H1 (cell line): ENCODE measurements around the gene ZNF280B. TPM values are rescaled to one million over a fixed set of nuclear protein-coding genes. Genes with fewer than 3 reads are reported as not detected.

Experiments
- CTCF ChIA-PET: fragments of 300-600 bp; sonication (Branson Sonifier 250); formaldehyde crosslinking; loops from one replicate; lab custom pipeline; 2021; ENCODE audit not compliant: partially characterized antibody; lab: Charles Lee
- POLR2A ChIA-PET: fragments of 300-600 bp; sonication (Branson Sonifier 250); formaldehyde crosslinking; loops from one replicate; lab custom pipeline; 2021; ENCODE audit warnings: inconsistent platforms; ENCODE audit not compliant: partially characterized antibody; lab: Charles Lee
- DNase-seq, 2 experiments: peaks; one replicate each; pipeline versions ENCODE4 v3.0.0 to v3.0.0-alpha.2; 2010 to 2022; ENCODE audit warnings: low spot score in 2 of 2, low read depth in 1 of 2, mixed read lengths in 1 of 2
- FAIRE-seq: peaks from 2 replicates; lab custom pipeline; 2011; peaks lifted over from hg19 to GRCh38; lab: Jason Lieb, UNC
- H2AFZ ChIP-seq: 2 replicates; pipeline ENCODE4 v1.8.1; 2012; ENCODE audit warnings: low read length, inconsistent platforms
- H2AK5ac ChIP-seq: 2 replicates; pipeline ENCODE4 v1.6.1; 2013; ENCODE audit warnings: low read depth, low read length
- H2BK120ac ChIP-seq: replicated peaks from 2 replicates; pipeline ENCODE3; 2013; ENCODE audit warnings: low read depth, low read length, inconsistent platforms
- H2BK12ac ChIP-seq: 2 replicates; pipeline ENCODE4 v1.6.1; 2013; ENCODE audit warnings: low read depth, low read length
- H2BK15ac ChIP-seq: 2 replicates; pipeline ENCODE4 v1.6.1; 2013; ENCODE audit warnings: low read length
- H2BK20ac ChIP-seq: 2 replicates; pipeline ENCODE4 v1.6.1; 2013; ENCODE audit warnings: low read length
- H2BK5ac ChIP-seq: 2 replicates; pipeline ENCODE4 v1.6.1; 2013; ENCODE audit warnings: low read depth, low read length
- H3K14ac ChIP-seq: 2 replicates; pipeline ENCODE4 v1.6.1; 2013; ENCODE audit warnings: inconsistent platforms; ENCODE audit not compliant: insufficient read length
- H3K18ac ChIP-seq: 2 replicates; pipeline ENCODE4 v1.6.1; 2013; ENCODE audit warnings: low read length; ENCODE audit errors: extremely low read depth
- H3K23ac ChIP-seq: 2 replicates; pipeline ENCODE4 v1.6.1; 2013; ENCODE audit warnings: inconsistent platforms; ENCODE audit not compliant: insufficient read length
- H3K23me2 ChIP-seq: 2 replicates; pipeline ENCODE4 v1.6.1; 2013; ENCODE audit warnings: low read depth, low read length
- H3K27ac ChIP-seq: 2 replicates; pipeline ENCODE4 v1.6.1; 2011; ENCODE audit warnings: low read depth, low read length, inconsistent platforms
- H3K27me3 ChIP-seq, 4 experiments: replicated peaks in 1 of 4; 1 replicate in 1 of 4; 2 replicates in 3 of 4; pipeline versions ENCODE4 v1.6.1 to v1.8.1; 2011 to 2013; ENCODE audit warnings: low read length in 3 of 4, mild to moderate bottlenecking in 3 of 4, inconsistent platforms in 2 of 4, mixed read lengths in 2 of 4, moderate library complexity in 1 of 4; ENCODE audit not compliant: control insufficient read depth in 3 of 4, insufficient read depth in 3 of 4; ENCODE audit errors: extremely low read depth in 1 of 4
- H3K36me3 ChIP-seq, 4 experiments: 2 replicates each; pipeline versions ENCODE4 v1.6.1 to v1.8.1; 2011 to 2013; ENCODE audit warnings: mild to moderate bottlenecking in 4 of 4, low read length in 3 of 4, moderate library complexity in 2 of 4, control low read depth in 1 of 4, inconsistent platforms in 1 of 4; ENCODE audit not compliant: insufficient read depth in 4 of 4, control insufficient read depth in 2 of 4
- H3K4ac ChIP-seq: replicated peaks from 2 replicates; pipeline ENCODE3; 2013; ENCODE audit warnings: low read length, low read depth, mixed read lengths, inconsistent platforms; ENCODE audit not compliant: insufficient read length
- H3K4me1 ChIP-seq, 4 experiments: replicated peaks in 1 of 4; 1 replicate in 1 of 4; 2 replicates in 3 of 4; pipeline versions ENCODE4 v1.6.1 to v1.8.1; 2011 to 2013; ENCODE audit warnings: low read length in 3 of 4, inconsistent platforms in 2 of 4, mixed read lengths in 1 of 4; ENCODE audit not compliant: insufficient read depth in 4 of 4, control insufficient read depth in 3 of 4
- H3K4me2 ChIP-seq, 2 experiments: 2 replicates each; pipeline versions ENCODE4 v1.6.1 to v1.8.1; 2011 to 2013; ENCODE audit warnings: low read depth in 2 of 2, low read length in 2 of 2, control low read depth in 1 of 2, inconsistent platforms in 1 of 2, mild to moderate bottlenecking in 1 of 2; ENCODE audit not compliant: insufficient read depth in 1 of 2
- H3K4me3 ChIP-seq, 4 experiments: fragments of 200-600, 300-600 bp in 1 of 4; sonication (generic), shearing (Covaris generic), sonication (Bioruptor Twin) in 1 of 4; 2 replicates each; pipeline versions ENCODE4 v1.5.1 to v1.8.1; 2011 to 2016; ENCODE audit warnings: low read length in 4 of 4, low read depth in 3 of 4, control low read depth in 2 of 4, inconsistent platforms in 2 of 4, mild to moderate bottlenecking in 2 of 4, mixed read lengths in 1 of 4, moderate library complexity in 1 of 4; ENCODE audit not compliant: insufficient read depth in 2 of 4; ENCODE audit errors: extremely low read depth in 1 of 4
- H3K56ac ChIP-seq: replicated peaks from 2 replicates; pipeline ENCODE3; 2013; ENCODE audit warnings: low read depth, mild to moderate bottlenecking, mixed read lengths, low read length, inconsistent platforms; ENCODE audit not compliant: insufficient read length
- H3K79me1 ChIP-seq: 2 replicates; pipeline ENCODE4 v1.6.1; 2013; ENCODE audit warnings: low read depth, low read length, control low read depth
- H3K79me2 ChIP-seq, 2 experiments: 2 replicates each; pipeline versions ENCODE4 v1.6.1 to v1.8.1; 2012 to 2013; ENCODE audit warnings: low read length in 2 of 2, mild to moderate bottlenecking in 2 of 2, inconsistent platforms in 1 of 2; ENCODE audit not compliant: insufficient read depth in 2 of 2, control insufficient read depth in 1 of 2
- H3K9ac ChIP-seq, 4 experiments: replicated peaks in 1 of 4; 1 replicate in 1 of 4; 2 replicates in 3 of 4; pipeline versions ENCODE4 v1.6.1 to v1.8.1; 2011 to 2013; ENCODE audit warnings: low read depth in 3 of 4, low read length in 3 of 4, control low read depth in 2 of 4, mild to moderate bottlenecking in 2 of 4, moderate library complexity in 2 of 4, inconsistent platforms in 1 of 4; ENCODE audit errors: extremely low read depth in 1 of 4
- H3K9me3 ChIP-seq, 2 experiments: 2 replicates each; pipeline versions ENCODE4 v1.6.1 to v1.8.1; 2012 to 2013; ENCODE audit warnings: mild to moderate bottlenecking in 2 of 2, moderate library complexity in 2 of 2, control low read depth in 1 of 2, inconsistent platforms in 1 of 2, low read depth in 1 of 2, low read length in 1 of 2, mixed read lengths in 1 of 2; ENCODE audit not compliant: insufficient read depth in 2 of 2
- H4K20me1 ChIP-seq, 2 experiments: replicated peaks in 1 of 2; 2 replicates each; pipeline versions ENCODE3 to v1.8.1; 2011 to 2013; ENCODE audit warnings: inconsistent platforms in 2 of 2, low read length in 2 of 2, mild to moderate bottlenecking in 1 of 2; ENCODE audit not compliant: insufficient read depth in 2 of 2, control insufficient read depth in 1 of 2
- H4K5ac ChIP-seq: 2 replicates; pipeline ENCODE4 v1.6.1; 2013; ENCODE audit warnings: low read length, low read depth, mixed read lengths, inconsistent platforms; ENCODE audit not compliant: insufficient read length
- H4K8ac ChIP-seq: 2 replicates; pipeline ENCODE4 v1.8.0; 2013; ENCODE audit warnings: mild to moderate bottlenecking, moderate library complexity, low read length, inconsistent platforms; ENCODE audit not compliant: insufficient read depth; ENCODE audit errors: extremely low read depth
- H4K91ac ChIP-seq: replicated peaks from 2 replicates; pipeline ENCODE3; 2013; ENCODE audit warnings: low read length, mixed read lengths, inconsistent platforms; ENCODE audit not compliant: insufficient read length
- CEBPB ChIP-seq: IDR thresholded peaks from 2 replicates; pipeline ENCODE4 v1.6.1; 2012; ENCODE audit warnings: low read depth, low read length
- E2F6 ChIP-seq: IDR thresholded peaks from 2 replicates; pipeline ENCODE4 v1.6.1; 2012; ENCODE audit warnings: inconsistent platforms
- MAX ChIP-seq: IDR thresholded peaks from 2 replicates; pipeline ENCODE4 v1.6.1; 2012; ENCODE audit warnings: inconsistent platforms
- NANOG ChIP-seq: IDR thresholded peaks from 2 replicates; pipeline ENCODE4 v1.6.1; 2011; ENCODE audit warnings: low read length, low read depth, mild to moderate bottlenecking, inconsistent platforms; ENCODE audit not compliant: insufficient read depth, poor library complexity, severe bottlenecking
- SP1 ChIP-seq: IDR thresholded peaks from 2 replicates; pipeline ENCODE4 v1.6.1; 2011; ENCODE audit warnings: low read depth, low read length
- YY1 ChIP-seq: IDR thresholded peaks from 2 replicates; pipeline ENCODE4 v1.6.1; 2011; ENCODE audit warnings: low read depth, mild to moderate bottlenecking, low read length
- WGBS, 2 experiments: shearing (Covaris generic) in 1 of 2; methylation state at CpG; one replicate each; pipeline versions ENCODE4 v1.1.6 to v1.1.7; 2013 to 2015; ENCODE audit warnings: low lambda C conversion rate in 2 of 2, mixed read lengths in 2 of 2, inconsistent platforms in 1 of 2, low coverage in 1 of 2, missing lambda C conversion rate in 1 of 2; ENCODE audit not compliant: insufficient replicate concordance in 2 of 2, insufficient coverage in 1 of 2, insufficient read length in 1 of 2; ENCODE audit errors: extremely low coverage in 1 of 2, missing lambda C conversion rate in 1 of 2; 5-methylcytosine and 5-hydroxymethylcytosine counted together
- polyA plus RNA-seq, 7 experiments: library from polyadenylated mRNA; depleted of rRNA in 3 of 7; stranded (reverse) in 5 of 7; unstranded in 2 of 7; fragments of >200 nt in 5 of 7; fragments of 200-250 nt in 2 of 7; gene quantifications; 1 replicate in 5 of 7; 2 replicates in 1 of 7; 4 replicates in 1 of 7; pipeline versions ENCODE4 v1.2.1 to v1.2.3, GENCODE V29; 2011 to 2013; ENCODE audit warnings: missing spikeins in 2 of 7, mixed read lengths in 2 of 7
- total RNA-seq: library from RNA; stranded (reverse); fragmentation: NEBNext Ultra II Directional; extraction: Animal tissue kit (Norgen Biotek cat#: 25700); gene quantifications from 2 replicates; pipeline ENCODE4 v1.2.1, GENCODE V29; 2021
- TF ChIP-seq, protein P1 (sequence below): IDR thresholded peaks from 2 replicates; pipeline ENCODE4 v1.6.1; 2011; ENCODE audit warnings: low read length, improper control_type of control experiment

Gene ZNF280B
- total and polyA plus RNA-seq, 2 of the 8 experiments (the other 6 are each of a cell fraction or from before 2014, with no cell fraction given), result 4.8 to 11.7 TPM

GRCh38 chr22:22460060-22460459, 48.5 kb downstream of the ZNF280B start:
- Histone ChIP-seq H3K4me1 (peaks cover 0 to 20% (median 3%) of the 10 kb centered on the region in 4 experiments; a peak in 3 of 7 replicates), H3K14ac (no peak overlapping the region), H3K4me3 (peak overlapping the region in 2 of 4 experiments; percentile 5 to 40; a peak in 1 of 8 replicates), H4K91ac (no peak overlapping the region), H3K18ac (no peak overlapping the region), H2AFZ (no peak overlapping the region), H3K4ac (no peak overlapping the region), H2BK20ac (no peak overlapping the region), H2BK120ac (no peak overlapping the region), H2BK15ac (no peak overlapping the region), H4K5ac (no peak overlapping the region), H4K8ac (no peak overlapping the region), H2BK12ac (no peak overlapping the region), H2AK5ac (no peak overlapping the region), H3K27me3 (peaks cover 3 to 44% (median 32%) of the 10 kb centered on the region in 4 experiments), H3K23ac (no peak overlapping the region), H3K79me1 (no peaks in the 10 kb centered on the region), H3K36me3 (no peaks in the 10 kb centered on the region), H3K9me3 (no peaks in the 10 kb centered on the region), H3K27ac (peak overlapping the region; percentile 72), H3K56ac (no peak overlapping the region), H4K20me1 (no peaks in the 10 kb centered on the region), H3K4me2 (peak overlapping the region in 1 of 2 experiments; percentile 54; a peak in 1 of 4 replicates), H3K79me2 (no peaks in the 10 kb centered on the region), H3K9ac (no peak overlapping the region), H3K23me2 (no peaks in the 10 kb centered on the region), H2BK5ac (no peak overlapping the region)
- WGBS, 2 experiments, result 64% methylated on average over 2 of the region's 2 CpGs; no CpG with 5 or more reads in 1 of the 2 experiments
- TF ChIP-seq SP1, result peak; percentile 59
- peak; percentile 95 for TF ChIP-seq YY1
- TF ChIP-seq, protein P1, sequence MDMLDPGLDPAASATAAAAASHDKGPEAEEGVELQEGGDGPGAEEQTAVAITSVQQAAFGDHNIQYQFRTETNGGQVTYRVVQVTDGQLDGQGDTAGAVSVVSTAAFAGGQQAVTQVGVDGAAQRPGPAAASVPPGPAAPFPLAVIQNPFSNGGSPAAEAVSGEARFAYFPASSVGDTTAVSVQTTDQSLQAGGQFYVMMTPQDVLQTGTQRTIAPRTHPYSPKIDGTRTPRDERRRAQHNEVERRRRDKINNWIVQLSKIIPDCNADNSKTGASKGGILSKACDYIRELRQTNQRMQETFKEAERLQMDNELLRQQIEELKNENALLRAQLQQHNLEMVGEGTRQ, result peak; percentile 34; the same call in 1 of the 2 replicates
- TF ChIP-seq NANOG, result no peak
- TF ChIP-seq CEBPB, result no peak
- TF ChIP-seq MAX, result peak; percentile 92
- TF ChIP-seq E2F6, result peak; percentile 50; the same call in 1 of the 2 replicates
- POLR2A ChIA-PET, result no interaction called here
- CTCF ChIA-PET, result interaction anchor here (0.7 to 12.8 kb wide), 6 partner anchors 14 to 497 kb away, joined by 3 to 206 read pairs (median 5); no protein-coding TSS in a partner anchor
- DNase-seq (peak in 1 of 2 experiments; percentile 52), FAIRE-seq (peak; percentile 82)
